Psoas muscle (tissue), 8 donors: ENCODE results near the gene UTP14C. TPM values are rescaled to one million over a fixed set of nuclear protein-coding genes. Genes with fewer than 3 reads are reported as not detected.

ENCODE experiments used
- ATAC-seq, 4 donors: fragments of 200-7000 bp; cut with Tn5 transposase; one replicate each; pipeline ENCODE4 v1.9.1; 2020; ENCODE audit warnings: moderate library complexity in 3 of 4, mild to moderate bottlenecking in 2 of 4
- DNase-seq, 2 donors: peaks; one replicate each; pipeline ENCODE4 v3.0.0-alpha.2; 2020
- H3K27ac ChIP-seq: fragments of 200-600 bp; one replicate; pipeline ENCODE4 v1.8.0; 2022
- H3K27me3 ChIP-seq, 3 donors: fragments of 200-600 bp in 1 of 3; one replicate each; pipeline versions ENCODE4 v1.6.1 to v1.8.0; 2013 to 2022; ENCODE audit warnings: low read length in 2 of 3, mild to moderate bottlenecking in 2 of 3, moderate library complexity in 1 of 3; ENCODE audit not compliant: insufficient read depth in 3 of 3
- H3K36me3 ChIP-seq, 2 donors: fragments of 200-600 bp in 1 of 2; one replicate each; pipeline versions ENCODE4 v1.6.1 to v1.8.0; 2013 to 2022; ENCODE audit warnings: low read depth in 1 of 2, mild to moderate bottlenecking in 1 of 2, moderate library complexity in 1 of 2; ENCODE audit not compliant: insufficient read depth in 1 of 2
- H3K4me1 ChIP-seq: fragments of 200-600 bp; one replicate; pipeline ENCODE4 v1.8.0; 2022
- H3K4me3 ChIP-seq: fragments of 200-600 bp; one replicate; pipeline ENCODE4 v1.8.0; 2022; ENCODE audit warnings: mild to moderate bottlenecking
- H3K9me3 ChIP-seq: fragments of 200-600 bp; one replicate; pipeline ENCODE4 v1.8.0; 2022
- WGBS, 3 donors: extraction: QIAGEN DNeasy Blood & Tissue Kit; methylation state at CpG; one replicate each; pipeline versions ENCODE4 v1.1.6 to v1.1.7; 2013; 5-methylcytosine and 5-hydroxymethylcytosine counted together
- intact Hi-C, 2 donors: fragments of 100-400 bp; cut with DNase I; formaldehyde crosslinking; loops; one replicate each; pipeline versions ENCODE4 v1.11.0 to v1.14.2; 2022
- polyA plus RNA-seq, 3 donors: library from polyadenylated mRNA; stranded (reverse); fragments of 200-250 nt; gene quantifications; one replicate each; pipeline ENCODE4 v1.2.3, GENCODE V29; 2013
- total RNA-seq, 4 donors: library from RNA; stranded (reverse); fragmentation: NEBNext Ultra II Directional in 2 of 4; extraction: Animal tissue kit (Norgen Biotek cat#: 25700) in 2 of 4; gene quantifications; one replicate each; pipeline versions ENCODE4 v1.2.1 to v1.2.4, GENCODE V29; 2021 to 2023
- TF ChIP-seq, protein P1 (sequence below): fragments of 200-600 bp; IDR thresholded peaks from one replicate; pipeline ENCODE4 v1.8.0; 2022; ENCODE audit warnings: antibody characterized with exemption
- donor health status: healthy with polysubstance abuse.
- donor health status: DM: no; HTN: no; CAD: no; lungs with moderate emphysema.
- donor health status: Bipolar disorder and iron deficiency.
- donor health status: healthy.
- donor health status: DM: yes; HTN: yes; CAD: no.
- donor health status: DM: no; HTN: no; CAD: no.
- donor health status: DM: no; HTN: no; CAD: no.
- donor health status: DM: yes; HTN: yes; CAD: no.

The UTP14C gene
- total and polyA plus RNA-seq, 7 donors = 5.0 to 10.9 (median 9.0) TPM

DNA sequence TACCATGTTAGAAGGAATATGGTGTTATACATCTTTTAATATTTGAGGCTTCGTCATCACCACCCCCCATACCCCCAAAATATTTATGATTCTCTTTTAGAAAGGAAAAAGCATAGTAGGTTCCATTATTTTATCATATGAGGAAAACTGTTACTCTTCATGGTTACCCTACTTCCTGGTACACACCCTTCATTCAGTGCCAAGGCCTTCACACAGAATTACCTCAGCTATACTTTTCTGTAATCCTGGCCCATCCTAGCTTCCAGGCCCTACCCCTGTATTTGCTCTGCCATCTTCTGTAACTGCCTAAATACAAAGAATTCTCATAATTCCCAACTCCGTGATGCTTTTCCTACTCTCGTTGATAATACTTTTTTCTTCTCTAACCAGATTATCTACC, 4.3 kb upstream of the UTP14C start:
- ATAC-seq = no peak
- Histone ChIP-seq H3K9me3 (no peaks in the 10 kb centered on the region), H3K27me3 (no peaks in the 10 kb centered on the region), H3K27ac (no peak overlapping the region), H3K4me3 (no peak overlapping the region), H3K36me3 (peaks cover 8 to 65% of the 10 kb centered on the region in 2 donors), H3K4me1 (no peaks in the 10 kb centered on the region)
- WGBS, 3 donors = 88 to 94% (median 92%) methylated on average over 3 of the region's 3 CpGs
- DNase-seq = no peak
- intact Hi-C loops = no loop called here
- TF ChIP-seq, protein P1, sequence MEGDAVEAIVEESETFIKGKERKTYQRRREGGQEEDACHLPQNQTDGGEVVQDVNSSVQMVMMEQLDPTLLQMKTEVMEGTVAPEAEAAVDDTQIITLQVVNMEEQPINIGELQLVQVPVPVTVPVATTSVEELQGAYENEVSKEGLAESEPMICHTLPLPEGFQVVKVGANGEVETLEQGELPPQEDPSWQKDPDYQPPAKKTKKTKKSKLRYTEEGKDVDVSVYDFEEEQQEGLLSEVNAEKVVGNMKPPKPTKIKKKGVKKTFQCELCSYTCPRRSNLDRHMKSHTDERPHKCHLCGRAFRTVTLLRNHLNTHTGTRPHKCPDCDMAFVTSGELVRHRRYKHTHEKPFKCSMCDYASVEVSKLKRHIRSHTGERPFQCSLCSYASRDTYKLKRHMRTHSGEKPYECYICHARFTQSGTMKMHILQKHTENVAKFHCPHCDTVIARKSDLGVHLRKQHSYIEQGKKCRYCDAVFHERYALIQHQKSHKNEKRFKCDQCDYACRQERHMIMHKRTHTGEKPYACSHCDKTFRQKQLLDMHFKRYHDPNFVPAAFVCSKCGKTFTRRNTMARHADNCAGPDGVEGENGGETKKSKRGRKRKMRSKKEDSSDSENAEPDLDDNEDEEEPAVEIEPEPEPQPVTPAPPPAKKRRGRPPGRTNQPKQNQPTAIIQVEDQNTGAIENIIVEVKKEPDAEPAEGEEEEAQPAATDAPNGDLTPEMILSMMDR = no peak

DNA sequence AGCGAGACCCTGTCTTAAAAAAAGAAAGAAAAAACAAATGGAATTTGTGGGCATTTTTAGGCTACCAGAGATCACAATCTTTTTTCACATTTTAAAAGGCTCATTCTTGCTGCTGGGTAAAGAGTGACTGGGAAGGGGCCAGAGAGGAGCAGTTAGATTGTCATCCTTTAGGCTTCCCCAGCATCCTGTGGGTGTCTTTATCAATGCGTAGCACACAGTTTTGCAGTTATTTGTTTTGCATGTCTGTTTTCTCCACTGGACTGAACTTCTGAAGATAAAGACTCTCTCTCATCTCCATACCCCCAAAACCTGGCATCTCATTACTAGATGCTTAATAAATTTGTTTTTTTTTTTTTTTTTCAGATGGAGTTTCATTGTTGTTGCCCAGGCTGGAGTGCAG, 2.1 kb upstream of the UTP14C start:
- 98 to 100% (median 99%) methylated on average over 2 of the region's 2 CpGs for whole genome bisulfite sequencing, 3 donors
- Histone ChIP-seq H3K27ac (no peak overlapping the region), H3K9me3 (no peaks in the 10 kb centered on the region), H3K36me3 (peaks cover 8 to 75% of the 10 kb centered on the region in 2 donors), H3K4me3 (no peak overlapping the region), H3K27me3 (no peaks in the 10 kb centered on the region), H3K4me1 (no peaks in the 10 kb centered on the region)
- TF ChIP-seq, protein P1 = no peak
- intact Hi-C loops = no loop called here
- ATAC-seq (no peak), DNase-seq (no peak)

DNA sequence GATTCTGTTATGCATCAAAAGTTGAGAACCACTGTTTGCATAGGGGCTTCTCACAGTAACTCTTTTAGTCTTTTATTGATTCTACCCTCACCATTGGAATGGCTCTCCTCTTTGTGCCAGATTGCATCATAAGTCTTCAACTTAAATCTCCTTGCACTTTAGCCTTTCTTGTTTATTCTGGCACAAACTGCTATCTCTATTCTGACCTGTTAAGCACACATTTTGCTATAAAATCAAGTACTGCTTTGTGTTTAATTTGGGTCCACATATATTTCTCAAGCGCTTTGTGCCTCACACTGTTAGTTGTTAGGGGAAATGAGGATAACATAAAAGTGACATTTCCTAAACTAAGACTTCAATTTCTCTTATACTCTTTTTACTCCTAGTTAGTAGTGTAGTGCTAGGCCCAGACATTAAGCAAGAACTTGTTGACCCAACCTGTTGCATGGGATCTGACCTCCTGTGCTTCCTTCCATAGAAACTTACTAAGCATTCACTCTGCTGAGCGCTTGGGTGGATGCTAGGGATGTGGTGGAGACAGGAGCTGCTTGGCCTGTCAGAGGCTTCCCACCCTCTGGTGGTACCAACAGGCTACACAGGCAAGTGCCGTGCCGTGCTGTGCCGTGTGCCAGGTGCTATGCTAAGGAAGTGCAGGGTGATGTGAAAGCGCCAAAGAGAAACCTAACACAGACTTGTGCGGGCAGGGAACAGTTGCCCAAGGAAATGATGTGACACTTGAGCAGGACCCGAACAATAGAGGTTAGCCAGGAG, 1.2 kb downstream of the UTP14C start:
- Histone ChIP-seq H3K4me1 (no peaks in the 10 kb centered on the region), H3K4me3 (no peak overlapping the region), H3K36me3 (peaks cover 5 to 56% of the 10 kb centered on the region in 2 donors), H3K27ac (no peak overlapping the region), H3K9me3 (no peaks in the 10 kb centered on the region), H3K27me3 (no peaks in the 10 kb centered on the region)
- intact Hi-C loops = no loop called here
- TF ChIP-seq, protein P1 = no peak
- DNase-seq = no peak
- ATAC-seq = no peak
- 95 to 98% (median 97%) methylated on average over 8 of the region's 8 CpGs for WGBS, 3 donors

DNA sequence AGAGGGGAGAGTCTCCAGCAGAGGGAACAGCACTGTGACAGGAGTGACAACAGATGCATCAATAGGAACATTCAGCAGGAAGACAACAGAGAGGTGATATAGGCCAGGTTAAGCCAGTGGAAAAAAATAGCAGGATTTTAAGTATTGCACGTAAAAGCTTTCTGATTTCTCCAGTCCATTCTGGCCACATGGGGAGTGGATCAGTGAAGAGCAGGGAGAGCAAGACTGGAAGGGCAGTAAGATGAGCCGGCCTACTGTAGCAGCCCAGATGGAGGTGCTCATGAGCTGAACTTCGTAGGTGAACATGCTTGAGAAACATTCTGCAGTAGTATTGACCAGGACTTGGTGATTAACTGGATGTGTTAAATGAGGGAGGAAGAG, 1.7 kb downstream of the UTP14C start:
- no peaks in the 10 kb centered on the region for H3K9me3 ChIP-seq
- no peak overlapping the region for H3K4me3 ChIP-seq
- TF ChIP-seq, protein P1 = no peak
- 96 to 98% (median 97%) methylated on average over 3 of the region's 3 CpGs for WGBS, 3 donors
- intact Hi-C loops = no loop called here
- peaks cover 3 to 50% of the 10 kb centered on the region in 2 donors for H3K36me3 ChIP-seq
- no peaks in the 10 kb centered on the region for H3K4me1 ChIP-seq
- ATAC-seq (no peak), DNase-seq (no peak)
- no peak overlapping the region for H3K27ac ChIP-seq
- no peaks in the 10 kb centered on the region for H3K27me3 ChIP-seq

- 96 to 100% (median 100%) methylated on average over 1 of the region's 1 CpG for WGBS, 3 donors
- no peak for DNase-seq
Observed at GRCh38 chr13:52027832-52028231, 3.3 kb downstream of the UTP14C start.

More at GRCh38 chr13:52027832-52028231, 3.3 kb downstream of the UTP14C start:
- no peaks in the 10 kb centered on the region for H3K27me3 ChIP-seq
- peaks cover 3 to 45% of the 10 kb centered on the region in 2 donors for H3K36me3 ChIP-seq
- TF ChIP-seq, protein P1 = no peak
- no peak overlapping the region for H3K4me3 ChIP-seq
- no peaks in the 10 kb centered on the region for H3K4me1 ChIP-seq
- H3K27ac ChIP-seq = no peak overlapping the region
- ATAC-seq = no peak
- no peaks in the 10 kb centered on the region for H3K9me3 ChIP-seq
- intact Hi-C loops = no loop called here
